ENCODE measurements around the gene SNX20.

SNX20 gene

DNA sequence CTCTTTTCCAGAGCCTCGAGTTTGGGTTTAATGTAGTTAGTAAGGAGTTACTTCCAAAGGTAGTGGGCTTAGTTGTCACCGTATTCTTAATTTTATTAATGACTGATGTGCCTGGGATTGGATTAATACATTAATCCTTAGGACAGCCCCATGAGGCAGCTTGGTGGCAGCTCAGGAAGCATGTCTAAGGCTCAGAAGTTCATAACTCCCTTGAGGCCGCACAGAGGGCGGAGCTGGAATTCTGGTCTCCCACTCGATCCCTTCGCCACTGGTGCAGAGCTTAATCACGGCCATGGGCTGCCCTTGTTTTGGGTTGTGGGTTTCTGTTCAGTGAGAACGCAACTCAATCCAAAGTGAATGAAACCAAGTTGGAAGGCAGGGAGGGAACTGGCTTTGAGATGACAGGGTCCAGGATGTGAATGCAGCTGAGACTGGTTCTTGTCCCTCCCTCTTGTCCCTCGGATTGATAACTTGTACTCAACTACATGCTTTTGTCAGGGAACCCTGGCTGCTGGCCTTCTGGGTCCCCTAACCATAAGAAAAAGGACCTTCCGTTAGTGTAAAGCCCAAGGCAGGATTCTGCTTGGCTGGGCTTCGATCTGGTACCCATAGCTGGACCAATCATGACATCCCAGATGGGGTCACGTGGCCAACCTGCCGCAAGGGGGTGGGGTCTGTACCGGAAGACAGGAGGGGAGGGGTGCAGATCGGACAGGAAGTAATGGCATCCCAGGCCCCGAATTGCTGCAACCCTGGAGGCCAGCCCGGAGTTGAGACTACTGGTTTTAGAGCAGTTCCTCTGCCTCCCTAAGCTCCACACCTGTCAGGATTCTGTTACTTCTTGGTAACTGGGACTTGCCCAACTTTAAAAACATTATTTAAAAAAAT lies 45.4 kb downstream of the SNX20 start:
- TF ChIP-seq, protein P1, sequence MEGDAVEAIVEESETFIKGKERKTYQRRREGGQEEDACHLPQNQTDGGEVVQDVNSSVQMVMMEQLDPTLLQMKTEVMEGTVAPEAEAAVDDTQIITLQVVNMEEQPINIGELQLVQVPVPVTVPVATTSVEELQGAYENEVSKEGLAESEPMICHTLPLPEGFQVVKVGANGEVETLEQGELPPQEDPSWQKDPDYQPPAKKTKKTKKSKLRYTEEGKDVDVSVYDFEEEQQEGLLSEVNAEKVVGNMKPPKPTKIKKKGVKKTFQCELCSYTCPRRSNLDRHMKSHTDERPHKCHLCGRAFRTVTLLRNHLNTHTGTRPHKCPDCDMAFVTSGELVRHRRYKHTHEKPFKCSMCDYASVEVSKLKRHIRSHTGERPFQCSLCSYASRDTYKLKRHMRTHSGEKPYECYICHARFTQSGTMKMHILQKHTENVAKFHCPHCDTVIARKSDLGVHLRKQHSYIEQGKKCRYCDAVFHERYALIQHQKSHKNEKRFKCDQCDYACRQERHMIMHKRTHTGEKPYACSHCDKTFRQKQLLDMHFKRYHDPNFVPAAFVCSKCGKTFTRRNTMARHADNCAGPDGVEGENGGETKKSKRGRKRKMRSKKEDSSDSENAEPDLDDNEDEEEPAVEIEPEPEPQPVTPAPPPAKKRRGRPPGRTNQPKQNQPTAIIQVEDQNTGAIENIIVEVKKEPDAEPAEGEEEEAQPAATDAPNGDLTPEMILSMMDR (IDR thresholded peaks at IDR 0.05; ENCODE audit: low read length, missing control alignments): no peak
- H3K4me3 ChIP-seq (replicated peaks; ENCODE audit: low read depth, low read length): no peak overlapping the region
- no peak for DNase-seq (ENCODE audit: low read depth)

DNA sequence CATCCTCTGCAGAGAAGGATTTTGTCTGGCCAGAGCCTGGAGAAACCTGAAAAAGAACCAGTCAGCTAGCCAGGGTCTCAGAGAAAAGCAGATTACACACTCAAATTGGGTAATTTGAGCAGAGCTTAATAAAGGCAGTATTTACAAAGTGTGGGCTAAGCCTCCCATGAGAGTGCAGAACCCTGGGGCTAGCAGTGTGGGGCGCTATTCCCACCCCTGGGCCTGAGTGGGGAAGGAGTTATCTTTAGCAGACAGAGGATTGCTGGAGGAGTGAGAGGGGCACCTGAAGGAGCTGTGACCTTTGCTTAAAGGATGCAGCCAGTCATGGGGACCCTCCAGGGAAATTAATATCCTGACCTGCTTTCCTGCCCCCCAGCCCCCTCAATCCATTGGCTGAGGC lies 46.2 kb downstream of the SNX20 start:
- no peak overlapping the region for H3K4me3 ChIP-seq (replicated peaks; ENCODE audit: low read depth, low read length)
- DNase-seq (ENCODE audit: low read depth): no peak
- TF ChIP-seq, protein P1 (IDR thresholded peaks at IDR 0.05; ENCODE audit: low read length, missing control alignments): no peak

DNA sequence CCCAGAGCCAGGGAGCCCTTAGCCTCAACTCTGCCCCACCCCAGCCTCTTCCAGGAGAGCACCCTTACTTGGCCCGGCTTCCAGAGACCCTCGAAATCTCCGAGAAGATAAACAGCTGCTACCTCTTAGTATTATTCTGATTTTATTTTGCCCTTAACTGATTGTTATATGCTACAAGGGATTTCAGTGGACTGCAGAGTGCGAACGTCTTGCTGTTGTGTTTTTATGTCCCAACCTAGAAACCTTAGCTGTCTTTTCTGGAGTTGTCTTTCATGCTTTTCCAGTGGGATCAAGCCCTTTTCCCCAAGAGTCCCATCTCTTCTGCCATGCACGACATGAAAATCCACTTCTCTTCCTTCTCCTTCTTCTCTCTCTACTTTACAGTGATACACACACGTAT lies 47.0 kb downstream of the SNX20 start:
- TF ChIP-seq, protein P1 (IDR thresholded peaks at IDR 0.05; ENCODE audit: low read length, missing control alignments): no peak
- no peak for DNase-seq (ENCODE audit: low read depth)
- no peak overlapping the region for H3K4me3 ChIP-seq (replicated peaks; ENCODE audit: low read depth, low read length)

DNA sequence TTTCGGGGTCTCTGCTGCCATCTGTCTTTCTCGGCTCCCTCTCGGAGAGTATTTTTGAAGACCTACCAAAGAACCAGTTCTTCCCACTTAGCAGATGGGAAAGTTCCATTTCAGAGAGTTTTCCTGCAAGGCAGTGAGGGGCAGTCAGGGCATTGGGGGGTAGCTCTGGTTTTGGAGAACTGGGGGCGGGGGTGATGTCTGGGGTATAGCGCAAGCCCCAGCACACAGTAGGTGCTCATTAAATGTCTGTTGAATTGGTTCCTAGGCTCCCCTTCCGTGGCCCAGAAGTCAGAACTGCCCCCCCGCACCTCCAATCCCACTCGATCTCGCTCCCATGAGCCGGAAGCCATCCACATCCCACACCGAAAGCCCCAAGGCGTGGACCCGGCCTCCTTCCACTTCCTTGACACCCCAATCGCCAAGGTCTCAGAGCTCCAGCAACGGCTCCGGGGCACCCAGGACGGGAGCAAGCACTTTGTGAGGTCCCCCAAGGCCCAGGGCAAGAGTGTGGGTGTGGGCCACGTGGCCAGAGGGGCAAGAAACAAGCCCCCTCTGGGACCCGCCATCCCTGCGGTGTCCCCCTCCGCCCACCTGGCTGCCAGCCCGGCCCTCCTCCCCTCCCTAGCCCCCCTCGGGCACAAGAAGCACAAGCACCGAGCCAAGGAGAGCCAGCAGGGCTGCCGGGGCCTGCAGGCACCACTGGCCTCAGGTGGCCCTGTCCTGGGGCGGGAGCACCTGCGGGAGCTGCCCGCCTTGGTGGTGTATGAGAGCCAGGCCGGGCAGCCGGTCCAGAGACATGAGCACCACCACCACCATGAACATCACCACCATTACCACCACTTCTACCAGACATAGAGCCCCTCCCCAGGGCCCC lies 47.9 kb downstream of the SNX20 start:
- no peak for DNase-seq (ENCODE audit: low read depth)
- no peak overlapping the region for H3K4me3 ChIP-seq (replicated peaks; ENCODE audit: low read depth, low read length)
- TF ChIP-seq, protein P1 (IDR thresholded peaks at IDR 0.05; ENCODE audit: low read length, missing control alignments): no peak

DNA sequence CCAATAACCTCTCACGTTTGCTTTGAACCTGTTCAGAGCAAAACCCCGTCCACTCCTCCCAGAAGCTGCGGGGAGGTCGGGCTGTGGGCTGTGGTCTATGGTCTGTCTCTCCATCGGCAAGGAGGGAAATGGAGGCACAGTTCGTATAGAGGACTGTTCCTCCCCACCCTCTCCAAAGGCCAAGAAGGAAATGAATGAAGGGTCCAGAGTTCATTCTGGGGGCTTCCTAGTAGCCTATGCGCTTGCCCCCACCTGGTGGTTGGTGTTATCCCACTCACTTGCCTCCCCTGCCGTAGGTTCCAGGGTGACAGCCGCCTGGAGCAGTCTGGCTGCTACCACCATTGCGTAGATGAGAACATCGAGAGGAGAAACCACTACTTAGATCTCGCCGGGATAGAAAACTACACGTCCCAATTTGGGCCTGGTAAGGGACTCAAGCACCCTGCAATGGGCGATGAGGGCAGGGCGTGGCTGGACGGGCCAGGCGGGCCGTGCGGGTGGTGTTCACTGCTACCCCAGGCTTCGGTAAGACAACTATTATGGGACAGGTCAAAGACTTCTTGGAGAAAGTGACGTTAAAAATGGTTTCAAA lies 49.0 kb downstream of the SNX20 start:
- no peak for DNase-seq (ENCODE audit: low read depth)
- no peak overlapping the region for H3K4me3 ChIP-seq (replicated peaks; ENCODE audit: low read depth, low read length)
- TF ChIP-seq, protein P1 (IDR thresholded peaks at IDR 0.05; ENCODE audit: low read length, missing control alignments): no peak

DNA sequence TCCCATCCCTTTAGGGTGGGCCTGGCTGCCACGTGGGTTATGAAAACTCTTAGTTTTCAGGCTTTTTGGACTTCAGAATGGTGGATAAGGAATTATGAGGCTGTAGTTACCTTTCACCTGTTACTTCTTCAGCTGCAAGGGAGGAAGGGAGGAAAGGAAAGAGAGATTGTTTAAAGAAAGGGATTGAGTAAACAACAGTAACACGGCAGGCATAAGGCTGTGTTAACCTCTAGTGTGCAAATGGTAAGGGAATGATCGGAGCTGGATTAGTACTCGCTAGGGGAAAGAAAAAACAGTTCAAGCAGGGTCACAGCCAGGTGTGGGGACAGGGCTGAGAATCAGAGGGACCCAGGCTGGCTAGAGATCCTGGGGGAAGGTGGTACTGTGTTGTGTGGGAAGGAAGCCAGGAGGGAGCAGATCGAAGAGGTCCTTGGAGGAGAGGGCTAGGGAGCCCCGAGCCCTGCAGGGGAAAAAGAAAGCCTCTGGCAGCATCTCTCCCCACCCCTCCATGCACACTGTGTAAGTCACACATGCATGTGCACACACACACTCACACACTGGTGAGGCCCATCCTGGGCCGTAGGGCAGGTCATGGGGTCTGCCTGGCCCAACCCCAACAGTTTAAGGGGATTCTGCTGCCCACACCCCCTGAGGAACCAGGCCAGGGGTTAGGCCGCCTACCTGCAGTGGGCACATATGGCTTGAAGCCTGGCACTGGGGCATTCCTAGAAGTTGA lies 49.7 kb downstream of the SNX20 start:
- DNase-seq (ENCODE audit: low read depth): no peak
- TF ChIP-seq, protein P1 (IDR thresholded peaks at IDR 0.05; ENCODE audit: low read length, missing control alignments): no peak
- no peak overlapping the region for H3K4me3 ChIP-seq (replicated peaks; ENCODE audit: low read depth, low read length)
